Kidney glomerular epithelial cell (primary cell): ENCODE measurements around the gene ARL3.

ENCODE experiments used
- DNase-seq: peaks from one replicate; lab custom pipeline; 2025; lab: John Stamatoyannopoulos, UW

ARL3 gene

GRCh38 chr10:102702742-102703141 is 11.5 kb downstream of the ARL3 start:
- no peak for DNase-seq

GRCh38 chr10:102701796-102702195 is 12.4 kb downstream of the ARL3 start:
- DNase-seq, result no peak

GRCh38 chr10:102701272-102701671 is 12.9 kb downstream of the ARL3 start:
- DNase-seq, result no peak

- no peak for DNase-seq
Measured at GRCh38 chr10:102698894-102699293, 15.3 kb downstream of the ARL3 start.

GRCh38 chr10:102696736-102697135 is 17.5 kb downstream of the ARL3 start:
- no peak for DNase-seq

- DNase-seq, result peak; percentile 10
Measured at GRCh38 chr10:102695401-102695800, 18.8 kb downstream of the ARL3 start.

GRCh38 chr10:102691285-102692066 is 22.7 kb downstream of the ARL3 start:
- no peak for DNase-seq

- DNase-seq, result no peak
Measured at GRCh38 chr10:102683736-102684135, 30.5 kb downstream of the ARL3 start.

GRCh38 chr10:102682981-102683380 is 31.2 kb downstream of the ARL3 start:
- no peak for DNase-seq

GRCh38 chr10:102682416-102682815 is 31.8 kb downstream of the ARL3 start:
- DNase-seq, result no peak

- no peak for DNase-seq
Measured at GRCh38 chr10:102681696-102682095, 32.5 kb downstream of the ARL3 start.

GRCh38 chr10:102679596-102679995 is 34.6 kb downstream of the ARL3 start:
- peak; percentile 24 for DNase-seq

GRCh38 chr10:102678842-102679289 is 35.3 kb downstream of the ARL3 start:
- peak; percentile 46 for DNase-seq

- no peak for DNase-seq
Measured at GRCh38 chr10:102678068-102678400, 36.2 kb downstream of the ARL3 start.

GRCh38 chr10:102677331-102678067 is 36.7 kb downstream of the ARL3 start:
- DNase-seq, result no peak

- no peak for DNase-seq
Measured at GRCh38 chr10:102676534-102677315, 37.5 kb downstream of the ARL3 start.

GRCh38 chr10:102675666-102676533 is 38.3 kb downstream of the ARL3 start:
- DNase-seq, result peak; percentile 95

- DNase-seq, result no peak
Measured at GRCh38 chr10:102675011-102675665, 39.1 kb downstream of the ARL3 start.

GRCh38 chr10:102674566-102674965 is 39.6 kb downstream of the ARL3 start:
- DNase-seq, result no peak

GRCh38 chr10:102673819-102674511 is 40.2 kb downstream of the ARL3 start:
- peak; percentile 66 for DNase-seq
